HG03103 (cell line): ENCODE results near the gene POR.
"Not testable (repeated sequence)": the region's sequence is repeated elsewhere in the genome, so short reads cannot be mapped to it uniquely, and the experiment has no call there.

ENCODE experiments used
- ATAC-seq: cut with Tn5 transposase; IDR thresholded peaks from one replicate; pipeline ENCODE4 v1.9.1; 2021; ENCODE audit warnings: low read depth; ENCODE audit not compliant: unreplicated experiment

POR gene

GRCh38 chr7:76016191-76016947 is 101.4 kb downstream of the POR start:
- ATAC-seq = no peak

- not testable (repeated sequence) for ATAC-seq
Observed at GRCh38 chr7:76018520-76018919, 103.6 kb downstream of the POR start.

- ATAC-seq = no peak
Observed at GRCh38 chr7:76020031-76020714, 105.2 kb downstream of the POR start.

- ATAC-seq = no peak
Observed at GRCh38 chr7:76022026-76022780, 107.2 kb downstream of the POR start.

GRCh38 chr7:76023002-76023401 is 108.0 kb downstream of the POR start:
- ATAC-seq = no peak

GRCh38 chr7:76029682-76030081 is 114.7 kb downstream of the POR start:
- ATAC-seq = not testable (repeated sequence)

GRCh38 chr7:76031964-76032363 is 117.0 kb downstream of the POR start:
- no peak for ATAC-seq
